ENCODE results near the gene PDCD7.
"Not testable (repeated sequence)": the region's sequence is repeated elsewhere in the genome, so short reads cannot be mapped to it uniquely, and the experiment has no call there.

PDCD7 gene

DNA sequence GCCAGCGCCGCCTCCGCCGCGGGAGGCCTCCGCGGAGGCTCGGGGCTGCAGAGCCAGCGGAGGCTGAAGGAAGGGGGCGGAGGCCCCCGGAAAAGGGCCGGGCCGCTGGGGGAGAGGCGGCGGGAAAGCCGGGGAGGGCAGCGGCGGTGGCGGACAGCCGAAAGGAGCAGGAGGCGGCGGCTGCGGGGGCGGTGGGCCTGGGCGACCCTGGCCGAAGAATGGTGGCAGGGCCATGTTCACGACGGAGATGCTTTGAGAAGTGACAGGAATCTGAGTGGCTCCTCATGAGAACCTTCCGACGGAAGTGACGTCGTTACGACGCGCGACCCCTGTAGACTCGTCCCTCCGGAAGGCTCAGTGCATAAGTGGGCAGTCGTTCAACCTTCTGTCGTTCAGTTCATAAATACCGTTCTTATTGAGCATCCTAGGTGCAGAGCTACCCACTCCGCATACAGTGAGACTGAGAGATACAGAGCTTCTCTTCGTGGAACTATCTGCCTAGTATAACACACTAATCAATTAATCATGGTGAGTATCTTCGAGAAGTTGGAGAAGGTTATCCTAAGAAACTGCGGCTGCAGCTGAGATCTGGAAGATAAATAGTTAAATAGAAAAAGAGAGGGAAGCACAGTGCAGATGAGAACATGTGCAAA is at the start of gene PDCD7:
PDCD7 (minus strand) TSS at position 261 of the 653 bp plus-strand sequence; CDS start at position 234, 27 bp downstream.
- peak; percentile 92 for DNase-seq

- DNase-seq, result peak; percentile 17
These were observed 48.9 kb upstream of the PDCD7 start for GRCh38 chr15:65182538-65182937.

- peak; percentile 2 for DNase-seq
These were observed 48.2 kb upstream of the PDCD7 start for GRCh38 chr15:65181582-65182353.

GRCh38 chr15:65180167-65180566 is 46.6 kb upstream of the PDCD7 start:
- DNase-seq, result no peak

- no peak for DNase-seq
These were observed 44.3 kb upstream of the PDCD7 start for GRCh38 chr15:65177901-65178300.

GRCh38 chr15:65176056-65176455 is 42.4 kb upstream of the PDCD7 start:
- DNase-seq, result no peak

DNA sequence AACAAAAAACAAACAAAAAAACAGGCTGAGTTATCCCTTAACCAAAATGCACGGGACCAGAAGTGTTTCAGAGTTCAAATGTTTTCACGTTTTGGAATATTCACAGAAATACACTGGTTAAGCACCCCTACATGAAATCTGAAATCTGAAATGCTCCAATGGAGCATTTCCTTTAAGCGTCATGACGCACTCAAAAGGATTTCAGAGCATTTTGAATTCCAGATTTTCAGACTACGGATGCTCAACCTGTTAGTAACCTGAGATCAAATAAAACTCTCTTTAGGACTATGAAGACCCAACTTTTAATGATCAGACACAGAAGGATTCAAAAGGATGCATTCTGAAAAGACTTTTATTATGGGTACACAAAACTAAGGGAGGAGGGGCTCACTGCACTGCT is 41.9 kb upstream of the PDCD7 start:
- no peak for DNase-seq

- no peak for DNase-seq
These were observed 40.9 kb upstream of the PDCD7 start for GRCh38 chr15:65174509-65174908.

DNA sequence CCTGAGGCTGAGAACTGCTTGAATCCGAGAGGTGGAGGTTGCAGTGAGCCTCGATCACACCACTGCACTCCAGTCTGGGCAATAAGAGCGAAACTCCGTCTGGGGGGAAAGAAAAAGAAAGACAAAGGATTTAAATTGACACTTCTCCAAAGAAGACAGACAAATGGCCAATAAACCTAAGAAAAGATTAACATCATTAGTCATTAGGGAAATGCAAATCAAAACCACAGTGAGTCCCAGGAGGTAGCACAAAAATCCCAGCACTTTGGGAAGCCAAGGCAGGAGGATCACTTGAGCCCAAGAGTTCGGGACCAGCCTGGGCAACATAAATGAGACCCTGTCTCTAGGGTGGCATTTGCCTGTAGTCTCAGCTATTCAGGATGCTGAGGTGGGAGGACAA is 38.9 kb upstream of the PDCD7 start:
- no peak for DNase-seq

GRCh38 chr15:65171428-65171827 is 37.8 kb upstream of the PDCD7 start:
- DNase-seq, result no peak

- no peak for DNase-seq
These were observed 32.3 kb upstream of the PDCD7 start for GRCh38 chr15:65165875-65166274.

DNA sequence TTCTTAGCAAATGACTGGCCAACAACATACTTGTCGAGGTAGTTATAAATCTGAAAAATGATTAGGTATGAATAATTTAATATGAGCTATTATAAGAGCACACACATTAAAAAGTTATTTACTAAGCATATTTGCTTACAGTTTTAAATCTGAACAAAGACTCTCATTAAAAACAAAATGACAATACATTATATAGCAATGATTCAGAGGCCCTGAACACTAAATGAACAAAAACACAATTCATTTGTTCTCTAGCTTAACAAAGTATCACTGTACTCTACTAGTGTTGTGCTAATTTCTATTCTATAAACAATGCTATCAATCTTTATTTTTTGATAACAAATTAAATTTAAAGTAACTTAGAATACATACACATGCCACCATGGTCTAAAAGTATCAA is 30.5 kb upstream of the PDCD7 start:
- no peak for DNase-seq

GRCh38 chr15:65163041-65163440 is 29.4 kb upstream of the PDCD7 start:
- no peak for DNase-seq

- no peak for DNase-seq
These were observed 23.1 kb upstream of the PDCD7 start for GRCh38 chr15:65156692-65157091.

DNA sequence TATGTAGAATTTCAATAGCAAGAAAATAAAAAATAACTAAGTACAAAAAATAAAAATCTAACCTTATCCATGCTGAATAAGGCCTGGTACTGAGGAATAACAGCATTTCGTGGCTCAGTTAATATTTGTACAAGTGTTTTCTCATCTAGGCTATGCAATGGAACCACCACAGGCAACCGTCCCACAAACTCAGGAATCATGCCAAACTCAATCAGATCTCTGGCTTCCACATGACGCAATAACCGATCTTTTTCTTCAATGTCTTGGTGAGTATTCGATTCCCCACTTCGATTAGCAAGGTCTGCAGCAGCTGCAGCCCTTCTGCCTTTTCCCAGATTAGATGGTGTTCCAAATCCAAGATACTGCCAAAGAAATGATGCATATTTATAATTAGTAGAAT is 21.1 kb upstream of the PDCD7 start:
- no peak for DNase-seq

DNA sequence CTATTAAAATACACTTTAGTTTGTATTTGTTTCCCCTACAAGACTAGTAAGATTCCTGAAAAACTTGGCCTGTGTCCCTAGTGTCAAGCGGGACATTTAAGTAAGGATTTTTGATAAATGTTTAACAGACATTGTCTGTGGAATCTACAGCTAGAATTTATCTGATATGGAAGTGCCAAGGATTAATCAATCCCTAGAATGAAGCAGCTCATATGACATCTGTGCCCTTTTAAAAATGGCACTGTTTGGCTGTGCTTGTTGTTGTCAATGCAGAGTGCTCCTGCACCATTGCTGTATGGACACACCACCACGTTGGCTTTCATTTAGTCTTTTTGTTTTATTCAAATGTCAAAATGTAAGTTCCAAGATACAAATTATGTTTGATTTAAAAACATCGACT is 14.3 kb upstream of the PDCD7 start:
- no peak for DNase-seq

DNA sequence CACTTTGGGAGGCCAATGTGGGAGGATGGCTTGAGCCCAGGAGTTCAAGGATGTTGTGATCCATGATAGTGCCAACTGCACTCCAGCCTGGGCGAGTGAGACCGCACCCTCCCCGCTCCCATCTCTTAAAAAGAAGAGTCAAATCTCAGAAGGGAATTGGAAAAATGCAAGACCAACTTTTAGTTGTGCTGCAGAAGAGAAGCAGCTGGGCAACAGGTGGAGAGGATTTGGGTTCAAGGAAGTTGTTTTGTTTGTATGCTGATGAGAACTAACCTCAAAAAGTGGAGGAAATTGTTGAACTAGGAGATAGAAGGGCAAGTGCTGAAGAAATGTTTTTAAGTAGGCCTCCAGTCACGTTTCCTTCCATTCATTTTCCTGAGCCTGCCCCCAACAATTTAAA is 12.8 kb upstream of the PDCD7 start:
- no peak for DNase-seq

DNA sequence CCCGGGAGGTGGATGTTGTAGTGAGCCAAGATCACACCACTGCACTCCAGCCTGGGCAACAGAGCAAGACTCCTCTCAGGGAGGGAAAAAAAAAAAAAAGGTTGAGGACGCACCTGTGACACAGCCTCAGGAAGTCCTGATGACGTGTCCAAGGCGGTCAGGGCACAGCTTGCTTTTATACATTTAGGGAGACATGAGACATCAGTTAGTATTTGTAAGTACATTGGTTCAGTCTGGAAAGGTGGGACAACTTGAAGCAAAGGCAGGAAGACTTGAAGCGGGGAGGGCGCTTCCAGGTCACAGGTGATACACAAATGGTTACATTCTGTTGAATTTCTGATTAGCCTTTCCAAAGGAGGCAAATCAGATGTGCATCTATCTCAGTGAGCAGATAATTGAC is 5.0 kb upstream of the PDCD7 start:
- DNase-seq, result not testable (repeated sequence)

DNA sequence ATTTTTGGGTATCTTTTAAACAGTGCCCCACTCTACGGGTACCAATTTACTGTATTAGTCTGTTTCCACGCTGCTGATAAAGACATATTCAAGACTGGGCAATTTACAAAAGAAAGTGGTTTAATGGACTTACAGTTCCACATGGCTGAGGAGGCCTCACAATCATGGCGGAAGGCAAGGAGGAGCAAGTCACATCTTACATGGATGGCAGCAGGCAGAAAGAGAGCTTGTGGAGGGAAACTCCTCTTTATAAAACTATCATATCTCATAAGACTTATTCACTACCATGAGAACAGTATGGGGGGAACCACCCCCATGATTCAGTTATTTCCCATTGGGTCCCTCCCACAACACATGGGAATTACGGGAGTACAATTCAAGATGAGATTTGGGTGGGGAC is 4.3 kb upstream of the PDCD7 start:
- not testable (repeated sequence) for DNase-seq

GRCh38 chr15:65137089-65137488 is 3.5 kb upstream of the PDCD7 start:
- DNase-seq, result not testable (repeated sequence)

DNA sequence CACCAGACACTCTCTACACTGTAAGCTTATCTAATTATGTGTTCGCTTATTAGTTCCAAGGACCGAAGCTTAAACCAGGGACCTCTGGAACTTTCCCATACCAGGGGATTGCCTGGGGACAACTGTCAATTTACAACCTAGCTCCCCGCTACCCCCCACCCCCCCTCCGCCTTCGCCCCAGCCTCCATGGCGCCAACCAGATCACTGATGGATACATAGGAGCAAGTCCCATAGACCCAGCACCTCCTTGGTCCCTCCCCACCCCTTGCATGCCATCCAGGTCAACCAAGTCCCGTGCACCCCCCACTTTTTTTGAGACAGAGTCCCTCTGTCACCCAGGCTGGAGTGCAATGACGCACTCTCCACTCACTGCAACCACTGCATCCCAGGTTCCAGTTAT is 930 bp upstream of the PDCD7 start:
- no peak for DNase-seq

DNA sequence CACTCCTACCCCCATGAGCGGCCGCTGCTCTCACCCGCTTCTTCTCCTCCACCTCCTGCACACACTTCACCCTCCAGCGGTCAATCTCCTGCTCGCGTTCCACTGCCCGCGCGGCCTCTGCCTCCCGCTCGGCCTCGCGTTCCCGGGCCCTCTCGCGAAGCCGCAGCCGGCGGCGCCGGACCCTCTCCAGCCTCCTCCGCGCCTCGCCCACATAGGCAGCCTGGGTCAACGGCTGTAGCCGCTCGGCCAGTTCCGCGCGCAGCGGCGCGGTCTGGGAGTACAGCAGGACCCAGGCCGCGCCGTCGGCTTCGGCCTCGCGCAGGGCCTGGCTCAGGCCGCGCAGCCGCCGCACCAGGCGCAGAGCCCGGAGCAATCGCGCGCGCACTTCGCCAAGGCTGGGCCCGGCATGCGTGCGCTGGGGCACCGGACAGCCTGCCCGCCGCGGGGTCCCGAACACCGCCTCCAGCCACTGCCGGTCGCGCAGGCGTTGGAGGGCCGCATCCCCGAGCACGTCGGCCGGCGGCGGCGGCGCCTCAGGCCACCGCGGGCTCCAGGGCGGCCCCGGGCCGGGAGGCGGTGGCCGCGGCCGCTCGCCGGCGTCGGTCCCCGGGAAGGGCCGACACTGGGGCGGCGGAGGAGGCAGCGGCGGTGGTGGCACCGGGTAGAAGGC is 595 bp downstream of the PDCD7 start:
- peak; percentile 78 for DNase-seq

DNA sequence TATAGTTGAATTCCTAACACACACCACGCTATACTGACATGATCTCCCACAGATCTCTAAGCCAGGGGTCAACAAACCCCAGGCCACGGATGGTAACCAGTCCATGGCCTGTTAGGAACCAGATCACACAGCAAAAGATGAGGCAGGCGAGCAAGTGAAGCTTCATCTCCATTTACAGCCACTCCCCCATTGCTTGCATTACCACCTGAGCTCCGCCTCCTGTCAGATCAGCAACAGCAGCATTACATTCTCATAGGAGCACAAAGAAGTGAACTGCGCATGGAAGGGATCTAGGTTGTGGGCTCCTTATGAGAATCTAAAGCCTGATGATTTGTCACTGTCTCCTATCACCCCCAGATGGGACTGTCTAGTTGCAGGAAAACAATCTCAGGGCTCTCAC is 2.7 kb downstream of the PDCD7 start:
- DNase-seq, result no peak

DNA sequence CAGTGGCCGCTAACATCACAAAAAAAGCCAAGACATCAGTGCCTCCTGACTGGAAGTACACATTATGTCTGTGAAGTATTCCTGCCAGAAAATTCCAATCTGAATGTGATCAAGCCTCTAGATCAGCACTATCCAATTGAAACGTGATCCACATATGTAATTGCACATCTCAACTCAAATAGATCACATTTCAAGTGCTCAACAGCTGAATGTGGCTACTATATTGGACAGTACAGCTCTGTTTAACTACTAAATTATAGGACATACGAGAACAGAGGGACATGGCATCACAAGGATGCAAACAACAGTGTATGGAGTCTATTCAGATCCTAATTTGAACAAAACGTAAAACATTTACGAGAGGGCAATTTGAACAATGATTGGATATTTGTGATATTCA is 18.1 kb downstream of the PDCD7 start:
- DNase-seq, result no peak
